Hepatocyte (in vitro differentiated cells): ENCODE data around the gene OR9A4. TPM values are rescaled to one million over a fixed set of nuclear protein-coding genes. Genes with fewer than 3 reads are reported as not detected.

Source experiments
- DNase-seq: peaks from one replicate; pipeline ENCODE4 v3.0.0-alpha.2; 2016; ENCODE audit warnings: low spot score
- H2AFZ ChIP-seq: fragments of 200-600 bp; sonication (generic); 2 replicates; pipeline ENCODE4 v1.6.0; 2016; ENCODE audit warnings: antibody characterized with exemption, mild to moderate bottlenecking
- H3K27ac ChIP-seq: fragments of 200-600 bp; sonication (generic); 2 replicates; pipeline ENCODE4 v1.5.1; 2016; ENCODE audit warnings: mild to moderate bottlenecking
- H3K27me3 ChIP-seq: fragments of 200-600 bp; sonication (generic); 2 replicates; pipeline ENCODE4 v1.6.1; 2016
- H3K36me3 ChIP-seq: fragments of 200-600 bp; sonication (generic); replicated peaks from 2 replicates; pipeline ENCODE4 v1.5.1; 2016; ENCODE audit warnings: low read depth; ENCODE audit not compliant: insufficient read depth
- H3K4me1 ChIP-seq: fragments of 200-600 bp; sonication (generic); 2 replicates; pipeline ENCODE4 v1.5.1; 2016; ENCODE audit warnings: mild to moderate bottlenecking, moderate library complexity; ENCODE audit not compliant: insufficient read depth
- H3K4me2 ChIP-seq: fragments of 200-600 bp; sonication (generic); 2 replicates; pipeline ENCODE4 v1.6.0; 2016
- H3K4me3 ChIP-seq: fragments of 200-600 bp; sonication (generic); 2 replicates; pipeline ENCODE4 v1.5.1; 2016; ENCODE audit warnings: mild to moderate bottlenecking
- H3K79me2 ChIP-seq: fragments of 200-600 bp; sonication (generic); 2 replicates; pipeline ENCODE4 v1.6.0; 2017; ENCODE audit warnings: mild to moderate bottlenecking
- H3K9me2 ChIP-seq: fragments of 200-600 bp; sonication (generic); replicated peaks from 2 replicates; pipeline ENCODE4 v1.6.0; 2017; ENCODE audit warnings: mild to moderate bottlenecking; ENCODE audit not compliant: insufficient read depth
- H3K9me3 ChIP-seq: fragments of 200-600 bp; sonication (generic); 2 replicates; pipeline ENCODE4 v1.5.1; 2016; ENCODE audit warnings: low read depth, mild to moderate bottlenecking
- H4K20me1 ChIP-seq: fragments of 200-600 bp; sonication (generic); 2 replicates; pipeline ENCODE4 v1.6.0; 2016; ENCODE audit warnings: mild to moderate bottlenecking; ENCODE audit not compliant: insufficient read depth, poor library complexity, severe bottlenecking
- CTCF ChIP-seq: fragments of 200-600 bp; sonication (generic); IDR thresholded peaks from 2 replicates; pipeline ENCODE4 v1.5.1; 2016; ENCODE audit warnings: antibody characterized with exemption, mild to moderate bottlenecking; ENCODE audit not compliant: poor library complexity
- EZH2 ChIP-seq: fragments of 200-600 bp; sonication (generic); IDR thresholded peaks from 2 replicates; pipeline ENCODE4 v1.6.1; 2016; ENCODE audit warnings: antibody characterized with exemption, mild to moderate bottlenecking, borderline replicate concordance
- EZH2phosphoT487 ChIP-seq: fragments of 200-600 bp; sonication (generic); IDR thresholded peaks from one replicate; pipeline ENCODE4 v1.6.1; 2018; ENCODE audit warnings: antibody characterized with exemption, mild to moderate bottlenecking, low read depth, moderate library complexity; ENCODE audit not compliant: unreplicated experiment, severe bottlenecking
- WGBS: methylation state at CpG from one replicate; pipeline ENCODE4 v1.1.6; 2016; ENCODE audit warnings: low lambda C conversion rate; ENCODE audit errors: missing lambda C conversion rate; 5-methylcytosine and 5-hydroxymethylcytosine counted together
- polyA plus RNA-seq: library from polyadenylated mRNA; unstranded; fragments of >200 nt; fragmentation: Nextera tagmentation; extraction: Ambion mirVana; gene quantifications from 2 replicates; pipeline ENCODE4 v1.2.1, GENCODE V29; 2016
- total RNA-seq: library from RNA; depleted of rRNA; stranded (reverse); fragments of >200 nt; gene quantifications from 2 replicates; pipeline ENCODE4 v1.2.3, GENCODE V29; 2014

Gene OR9A4
- total RNA-seq (not detected in 2 replicates), polyA plus RNA-seq (not detected in 2 replicates)

DNA sequence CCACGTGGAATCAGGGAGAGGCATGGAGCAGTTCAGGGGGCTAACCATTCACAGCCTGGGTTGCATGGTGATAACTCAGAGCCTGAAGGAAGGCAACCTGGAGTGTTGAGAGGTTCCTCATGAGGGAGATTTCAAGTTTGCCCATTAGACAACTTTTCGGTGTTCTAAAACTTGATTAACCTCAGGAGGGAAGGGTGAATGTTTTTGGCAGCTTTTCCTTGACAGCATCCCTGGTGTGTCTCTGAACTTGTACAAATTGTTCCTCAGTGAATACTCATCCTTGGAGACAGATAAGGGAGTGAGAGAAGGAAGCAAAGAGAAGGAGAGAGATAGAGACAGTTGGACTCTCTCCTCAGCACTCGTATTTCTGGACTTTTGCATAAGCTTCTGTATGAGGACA, at the start of gene OR9A4:
OR9A4 (plus strand) TSS at position 301 of the 400 bp plus-strand sequence. CDS start 2,477 bp downstream, outside the sequence.
- Histone ChIP-seq H3K4me1 (no peaks in the 10 kb centered on the region), H4K20me1 (no peaks in the 10 kb centered on the region), H3K27me3 (no peaks in the 10 kb centered on the region), H2AFZ (no peak within 1 kb of the TSS), H3K9me3 (no peaks in the 10 kb centered on the region), H3K27ac (peak within 1 kb of the TSS; percentile 1), H3K4me3 (no peak within 1 kb of the TSS), H3K4me2 (no peak within 1 kb of the TSS), H3K36me3 (no peaks in the 10 kb centered on the region), H3K9me2 (no peaks in the 10 kb centered on the region), H3K79me2 (no peaks in the 10 kb centered on the region)
- no peak for TF ChIP-seq EZH2phosphoT487
- 84% methylated on average over 3 of the region's 3 CpGs for WGBS
- no peak for DNase-seq

GRCh38 chr7:141866974-141867373, 49.2 kb upstream of the OR9A4 start:
- 90% methylated on average over 2 of the region's 2 CpGs for WGBS
- no peaks in the 10 kb centered on the region for H3K79me2 ChIP-seq
- H3K9me3 ChIP-seq, result no peaks in the 10 kb centered on the region
- no peak overlapping the region for H3K4me3 ChIP-seq
- H3K9me2 ChIP-seq, result no peaks in the 10 kb centered on the region
- H3K4me1 ChIP-seq, result no peaks in the 10 kb centered on the region
- H3K27ac ChIP-seq, result no peak overlapping the region
- TF ChIP-seq CTCF (no peak), EZH2 (no peak), EZH2phosphoT487 (no peak)
- no peaks in the 10 kb centered on the region for H3K36me3 ChIP-seq
- no peaks in the 10 kb centered on the region for H4K20me1 ChIP-seq
- no peak overlapping the region for H3K4me2 ChIP-seq
- H3K27me3 ChIP-seq, result no peaks in the 10 kb centered on the region
- no peak for DNase-seq
- H2AFZ ChIP-seq, result no peak overlapping the region

- no peaks in the 10 kb centered on the region for H3K9me3 ChIP-seq
- DNase-seq, result no peak
- no peaks in the 10 kb centered on the region for H3K9me2 ChIP-seq
- no peaks in the 10 kb centered on the region for H3K79me2 ChIP-seq
- H3K4me2 ChIP-seq, result no peak overlapping the region
- H3K27ac ChIP-seq, result no peak overlapping the region
- H2AFZ ChIP-seq, result no peak overlapping the region
- WGBS, result 98% methylated on average over 3 of the region's 3 CpGs
- no peak overlapping the region for H3K4me3 ChIP-seq
- H3K4me1 ChIP-seq, result no peaks in the 10 kb centered on the region
- no peaks in the 10 kb centered on the region for H4K20me1 ChIP-seq
- no peak for TF ChIP-seq EZH2phosphoT487
- TF ChIP-seq CTCF, result no peak
- no peak for TF ChIP-seq EZH2
- no peaks in the 10 kb centered on the region for H3K36me3 ChIP-seq
- H3K27me3 ChIP-seq, result no peaks in the 10 kb centered on the region
Observed at GRCh38 chr7:141872931-141873330, 43.3 kb upstream of the OR9A4 start.

DNA sequence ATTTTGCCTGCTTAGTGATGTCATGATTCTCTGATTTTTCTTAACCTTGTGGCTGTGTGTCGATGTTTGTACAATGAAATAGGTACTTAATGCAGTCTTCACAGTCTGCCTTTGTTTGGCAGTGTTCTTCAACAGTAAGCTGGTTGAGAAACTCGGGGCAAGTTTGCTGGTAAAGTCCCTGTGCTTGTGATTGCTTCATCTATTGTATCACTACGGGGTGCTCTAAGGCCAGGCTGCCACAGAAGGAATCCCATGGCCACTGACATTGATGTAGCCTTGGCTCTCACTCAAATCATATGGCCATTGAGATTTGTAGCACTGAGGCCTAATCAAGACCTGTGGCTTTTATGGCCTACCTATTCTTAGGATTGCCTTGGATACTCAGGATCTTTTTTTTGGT, 41.4 kb upstream of the OR9A4 start:
- H3K4me1 ChIP-seq, result no peaks in the 10 kb centered on the region
- no peak overlapping the region for H3K27ac ChIP-seq
- no peak for DNase-seq
- H3K36me3 ChIP-seq, result no peaks in the 10 kb centered on the region
- H3K27me3 ChIP-seq, result no peaks in the 10 kb centered on the region
- H3K4me3 ChIP-seq, result no peak overlapping the region
- TF ChIP-seq EZH2 (no peak), EZH2phosphoT487 (no peak), CTCF (no peak)
- H3K9me2 ChIP-seq, result no peaks in the 10 kb centered on the region
- H3K4me2 ChIP-seq, result no peak overlapping the region
- H2AFZ ChIP-seq, result no peak overlapping the region
- no peaks in the 10 kb centered on the region for H3K9me3 ChIP-seq
- no peaks in the 10 kb centered on the region for H3K79me2 ChIP-seq
- H4K20me1 ChIP-seq, result no peaks in the 10 kb centered on the region
- 66% methylated on average over 3 of the region's 3 CpGs for WGBS
